Heart left ventricle (tissue), 16 donors: ENCODE results near the gene ANP32A. TPM values are rescaled to one million over a fixed set of nuclear protein-coding genes. Genes with fewer than 3 reads are reported as not detected.

ENCODE experiments used
- ATAC-seq, 4 donors: fragments of 200-7000 bp; cut with Tn5 transposase; one replicate each; pipeline ENCODE4 v1.9.1; 2020 to 2022; ENCODE audit warnings: moderate library complexity in 4 of 4, mild to moderate bottlenecking in 3 of 4, moderate number of reproducible peaks in 1 of 4
- DNase-seq, 5 donors: peaks; one replicate each; pipeline ENCODE4 v3.0.0-alpha.2; 2020
- H3K27ac ChIP-seq, 12 donors: fragments of 200-600 bp; sonication (generic) in 4 of 12; one replicate each; pipeline versions ENCODE4 v1.5.0 to v1.8.0; 2016 to 2022; ENCODE audit warnings: mild to moderate bottlenecking in 2 of 12
- H3K27me3 ChIP-seq, 9 donors: fragments of 200-600 bp; sonication (generic) in 2 of 9; one replicate each; pipeline versions ENCODE4 v1.5.1 to v1.8.0; 2016 to 2022; ENCODE audit warnings: mild to moderate bottlenecking in 3 of 9
- H3K36me3 ChIP-seq, 9 donors: fragments of 200-600 bp; sonication (generic) in 2 of 9; one replicate each; pipeline versions ENCODE4 v1.5.0 to v1.8.0; 2018 to 2022; ENCODE audit warnings: mild to moderate bottlenecking in 2 of 9
- H3K4me1 ChIP-seq, 12 donors: fragments of 200-600 bp; sonication (generic) in 4 of 12; one replicate each; pipeline versions ENCODE4 v1.5.0 to v1.8.0; 2016 to 2022; ENCODE audit warnings: mild to moderate bottlenecking in 3 of 12
- H3K4me3 ChIP-seq, 12 donors: fragments of 200-600 bp; sonication (generic) in 4 of 12; one replicate each; pipeline versions ENCODE4 v1.5.0 to v1.8.0; 2017 to 2022; ENCODE audit warnings: mild to moderate bottlenecking in 9 of 12, moderate library complexity in 4 of 12
- H3K9me3 ChIP-seq, 12 donors: fragments of 200-600 bp; sonication (generic) in 4 of 12; one replicate each; pipeline versions ENCODE4 v1.5.0 to v1.8.0; 2016 to 2022; ENCODE audit warnings: mild to moderate bottlenecking in 1 of 12
- CTCF ChIP-seq, 12 donors: fragments of 200-600 bp; sonication (generic) in 4 of 12; IDR thresholded peaks; one replicate each; pipeline versions ENCODE4 v1.5.0 to v1.8.0; 2018 to 2022; ENCODE audit warnings: antibody characterized with exemption in 12 of 12, mild to moderate bottlenecking in 5 of 12
- POLR2A ChIP-seq, 2 donors: fragments of 450-650 bp; IDR thresholded peaks; one replicate each; pipeline ENCODE4 v1.6.1; 2017; ENCODE audit warnings: antibody characterized with exemption in 2 of 2, mild to moderate bottlenecking in 2 of 2, moderate library complexity in 2 of 2
- WGBS, 4 donors: extraction: QIAGEN DNeasy Blood & Tissue Kit in 2 of 4; methylation state at CpG; one replicate each; pipeline versions ENCODE4 v1.1.5 to v1.1.7; 2013 to 2018; 5-methylcytosine and 5-hydroxymethylcytosine counted together
- intact Hi-C, 10 donors: fragments of 100-400 bp; cut with DNase I; formaldehyde crosslinking; loops; one replicate each; pipeline versions ENCODE4 v1.11.1 to v1.14.2; 2022
- polyA plus RNA-seq, 2 donors: library from polyadenylated mRNA; stranded (reverse); fragments of 200-250 nt; gene quantifications; one replicate each; pipeline ENCODE4 v1.2.3, GENCODE V29; 2013
- total RNA-seq, 9 donors: library from RNA; depleted of rRNA in 2 of 9; stranded (reverse); fragments of >200 nt in 2 of 9; fragmentation: NEBNext Ultra II Directional in 3 of 9; extraction: Animal tissue kit (Norgen Biotek cat#: 25700) in 3 of 9; gene quantifications; one replicate each; pipeline versions ENCODE4 v1.1.0 to v1.2.4, GENCODE V29; 2016 to 2023
- donor health status: ischemic (EF 13 %, LVEDD 7.1; RV severe dilation, severe dysfunction).
- donor health status: healthy with polysubstance abuse.
- donor health status: DM: no; HTN: yes; CAD: no.
- donor health status: DM: no; HTN: no; CAD: no.
- donor health status: ischemic (EF 25% LVEDD 6.9; RV normal size, moderate dysfunction).
- donor health status: ischemic (EF 25% LVEDD 5.7; RV mildly dilated, moderate dysfunction).
- donor health status: healthy.
- donor health status: DM: yes; HTN: yes; CAD: no.
- donor health status: ischemic (EF 35%, LVEDD 5.7; RV mildly dilated, moderate dysfunction).
- donor health status: nonischemic (EF 11% LVEDD 7.7; RV severe dilation, severe dysfunction).
- donor health status: DM: yes; HTN: yes; CAD: no.
- donor health status: PGD.
- donor health status: ischemic (EF 29% LVEDD 5.4; RV normal size, mild dysfunction).
- donor health status: nonischemic (EF 23%, LVEDD 6.1; RV moderate dilation, normal function).

Gene ANP32A
- total and polyA plus RNA-seq, 11 donors: 55.7 to 202 (median 142) TPM

GRCh38 chr15:68775671-68776476 lies 44.8 kb downstream of the ANP32A start:
- peaks cover 0 to 37% (median 34%) of the 10 kb centered on the region in 9 donors for H3K36me3 ChIP-seq
- ATAC-seq (peak; percentile 77 to 94 (median 89)), DNase-seq (peak; percentile 86 to 92 (median 88))
- peaks cover 0 to 35% (median 22%) of the 10 kb centered on the region in 12 donors for H3K4me1 ChIP-seq
- WGBS, 4 donors: 14 to 34% (median 24%) methylated on average over 5 to 8 of the region's 8 CpGs
- intact Hi-C loops: loop anchor here in 2 of 10 donors (5.0 kb wide), 2 partner anchors 41 to 44 kb away; no protein-coding TSS in a partner anchor
- peak overlapping the region; percentile 2 to 89 (median 59) for H3K27ac ChIP-seq
- peaks cover 0 to 3% (median 0%) of the 10 kb centered on the region in 12 donors for H3K9me3 ChIP-seq
- no peaks in the 10 kb centered on the region for H3K27me3 ChIP-seq
- TF ChIP-seq CTCF (IDR thresholded peaks at IDR 0.05) (no peak), POLR2A (IDR thresholded peaks at IDR 0.05) (no peak)
- H3K4me3 ChIP-seq: no peak overlapping the region

GRCh38 chr15:68775236-68775577 lies 45.5 kb downstream of the ANP32A start:
- peaks cover 0 to 35% (median 22%) of the 10 kb centered on the region in 12 donors for H3K4me1 ChIP-seq
- H3K9me3 ChIP-seq: peaks cover 0 to 3% (median 0%) of the 10 kb centered on the region in 12 donors
- ATAC-seq: peak in 2 of 4 donors; percentile 6 to 30
- H3K27me3 ChIP-seq: no peaks in the 10 kb centered on the region
- peak overlapping the region in 10 of 12 donors; percentile 35 to 89 (median 66) for H3K27ac ChIP-seq
- WGBS, 4 donors: 78 to 100% (median 83%) methylated on average over 2 to 3 of the region's 3 CpGs
- no peak overlapping the region for H3K4me3 ChIP-seq
- DNase-seq: no peak
- no peak for TF ChIP-seq POLR2A (IDR thresholded peaks at IDR 0.05)
- TF ChIP-seq CTCF (IDR thresholded peaks at IDR 0.05): no peak
- peaks cover 0 to 30% (median 27%) of the 10 kb centered on the region in 9 donors for H3K36me3 ChIP-seq
- intact Hi-C loops: loop anchor here in 2 of 10 donors (5.0 kb wide), 2 partner anchors 42 to 43 kb away; no protein-coding TSS in a partner anchor

- Histone ChIP-seq H3K27ac (peak overlapping the region in 10 of 12 donors; percentile 35 to 89 (median 66)), H3K36me3 (peaks cover 0 to 25% (median 24%) of the 10 kb centered on the region in 9 donors), H3K4me1 (peaks cover 0 to 35% (median 22%) of the 10 kb centered on the region in 12 donors), H3K9me3 (peaks cover 0 to 3% (median 0%) of the 10 kb centered on the region in 12 donors), H3K27me3 (no peaks in the 10 kb centered on the region), H3K4me3 (no peak overlapping the region)
- peak in 2 of 4 donors; percentile 33 to 47 for ATAC-seq
- WGBS, 4 donors: 80 to 91% (median 83%) methylated on average over 3 of the region's 3 CpGs
- peak in 2 of 5 donors; percentile 54 to 58 for DNase-seq
- TF ChIP-seq CTCF (IDR thresholded peaks at IDR 0.05) (no peak), POLR2A (IDR thresholded peaks at IDR 0.05) (no peak)
- intact Hi-C loops: loop anchor here in 2 of 10 donors (5.0 kb wide), 2 partner anchors 42 to 43 kb away; no protein-coding TSS in a partner anchor
These were observed 46.0 kb downstream of the ANP32A start for GRCh38 chr15:68774521-68775235.
